Calu3 (cell line): ENCODE measurements around the gene FCRLB. TPM values are rescaled to one million over a fixed set of nuclear protein-coding genes. Genes with fewer than 3 reads are reported as not detected.

ENCODE experiments used
- BruUV-seq: library from RNA; stranded (reverse); fragments of 400-500 nt; replicated peaks from 2 replicates; lab custom pipeline; 2021; lab: Mats Ljungman, UMichigan
- CTCF ChIA-PET: fragments of 300-600 bp; sonication (Branson Sonifier 250); formaldehyde crosslinking; loops from one replicate; lab custom pipeline; 2022; ENCODE audit warnings: antibody characterized with exemption; lab: Charles Lee
- DNase-seq: peaks from one replicate; pipeline ENCODE4 v3.0.0; 2022
- H3K27ac Mint-ChIP-seq: one replicate; pipeline ENCODE4 v1.8.0; 2022; ENCODE audit warnings: mixed read lengths; ENCODE audit not compliant: unreplicated experiment
- H3K27me3 Mint-ChIP-seq: one replicate; pipeline ENCODE4 v1.8.0; 2022; ENCODE audit warnings: mixed read lengths; ENCODE audit not compliant: unreplicated experiment
- H3K36me3 Mint-ChIP-seq: one replicate; pipeline ENCODE4 v1.8.0; 2022; ENCODE audit warnings: mild to moderate bottlenecking, moderate library complexity, mixed read lengths; ENCODE audit not compliant: insufficient read depth, unreplicated experiment
- H3K4me1 Mint-ChIP-seq: one replicate; pipeline ENCODE4 v1.8.0; 2022; ENCODE audit warnings: mild to moderate bottlenecking, low read depth, mixed read lengths; ENCODE audit not compliant: unreplicated experiment
- H3K4me3 Mint-ChIP-seq: one replicate; pipeline ENCODE4 v1.8.0; 2022; ENCODE audit warnings: mild to moderate bottlenecking, low read depth, moderate library complexity, mixed read lengths; ENCODE audit not compliant: unreplicated experiment
- H3K9me3 Mint-ChIP-seq: one replicate; pipeline ENCODE4 v1.8.0; 2022; ENCODE audit warnings: low read depth, mixed read lengths; ENCODE audit not compliant: unreplicated experiment
- intact Hi-C: fragments of 100-400 bp; cut with micrococcal nuclease; formaldehyde crosslinking; loops from one replicate; pipeline ENCODE4 v1.10.0; 2022; ENCODE audit not compliant: unreplicated experiment
- total RNA-seq: library from RNA; stranded (reverse); gene quantifications from 2 replicates; pipeline ENCODE4 v1.2.3, GENCODE V29; 2022
- TF ChIP-seq, protein P1 (sequence below): fragments of 200-600 bp; IDR thresholded peaks from one replicate; pipeline ENCODE4 v1.8.0; 2022; ENCODE audit warnings: antibody characterized with exemption; ENCODE audit not compliant: unreplicated experiment

Gene FCRLB
- total RNA-seq, 1 experiment from 2014 or later: 1.9 TPM

DNA sequence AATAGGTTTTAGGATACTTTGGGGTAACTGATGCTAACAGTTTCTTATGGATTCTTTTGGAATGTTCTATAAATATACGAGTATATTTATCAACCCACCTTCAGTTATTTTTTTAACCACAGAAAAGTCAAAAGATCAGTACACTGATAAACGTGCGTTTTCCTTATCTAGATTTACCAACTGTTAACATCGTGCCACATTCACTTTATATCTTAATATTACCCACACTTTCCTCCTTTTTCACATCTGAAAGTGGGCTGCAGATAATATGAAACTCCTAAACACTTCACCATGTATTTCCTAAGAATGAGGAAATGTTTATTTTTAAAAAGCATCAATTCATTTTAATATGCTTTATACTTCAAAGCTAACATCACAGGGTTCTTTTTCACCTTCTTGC, 52.4 kb downstream of the FCRLB start:
- Mint-ChIP-seq H3K27me3 (no peaks in the 10 kb centered on the region), H3K4me1 (no peaks in the 10 kb centered on the region), H3K4me3 (no peak overlapping the region), H3K36me3 (no peaks in the 10 kb centered on the region), H3K27ac (no peak overlapping the region), H3K9me3 (no peaks in the 10 kb centered on the region)
- TF ChIP-seq, protein P1, sequence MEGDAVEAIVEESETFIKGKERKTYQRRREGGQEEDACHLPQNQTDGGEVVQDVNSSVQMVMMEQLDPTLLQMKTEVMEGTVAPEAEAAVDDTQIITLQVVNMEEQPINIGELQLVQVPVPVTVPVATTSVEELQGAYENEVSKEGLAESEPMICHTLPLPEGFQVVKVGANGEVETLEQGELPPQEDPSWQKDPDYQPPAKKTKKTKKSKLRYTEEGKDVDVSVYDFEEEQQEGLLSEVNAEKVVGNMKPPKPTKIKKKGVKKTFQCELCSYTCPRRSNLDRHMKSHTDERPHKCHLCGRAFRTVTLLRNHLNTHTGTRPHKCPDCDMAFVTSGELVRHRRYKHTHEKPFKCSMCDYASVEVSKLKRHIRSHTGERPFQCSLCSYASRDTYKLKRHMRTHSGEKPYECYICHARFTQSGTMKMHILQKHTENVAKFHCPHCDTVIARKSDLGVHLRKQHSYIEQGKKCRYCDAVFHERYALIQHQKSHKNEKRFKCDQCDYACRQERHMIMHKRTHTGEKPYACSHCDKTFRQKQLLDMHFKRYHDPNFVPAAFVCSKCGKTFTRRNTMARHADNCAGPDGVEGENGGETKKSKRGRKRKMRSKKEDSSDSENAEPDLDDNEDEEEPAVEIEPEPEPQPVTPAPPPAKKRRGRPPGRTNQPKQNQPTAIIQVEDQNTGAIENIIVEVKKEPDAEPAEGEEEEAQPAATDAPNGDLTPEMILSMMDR: no peak
- DNase-seq: no peak
- intact Hi-C loops: no loop called here
- BruUV-seq: no TSS peak
- CTCF ChIA-PET: no interaction called here

DNA sequence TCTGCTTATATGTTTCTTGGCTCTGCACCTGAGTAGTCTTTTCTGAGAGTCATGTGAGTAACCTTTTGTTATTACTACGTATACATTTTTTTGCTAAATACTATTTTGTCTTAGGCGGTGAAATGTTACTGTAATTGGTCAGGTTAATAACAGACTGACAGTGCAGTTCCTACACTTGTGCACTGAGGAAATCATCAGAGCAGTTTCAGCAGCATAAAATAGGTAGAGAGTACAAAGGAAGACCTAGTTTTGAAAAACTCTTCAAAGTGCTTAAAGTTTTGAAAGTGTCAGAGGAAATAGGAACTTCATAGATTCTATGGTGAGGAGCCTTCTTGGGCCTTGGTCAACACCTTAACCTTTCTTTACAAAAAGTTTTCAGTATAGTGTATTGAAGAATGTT, 55.9 kb downstream of the FCRLB start:
- no peak overlapping the region for H3K4me3 Mint-ChIP-seq
- H3K4me1 Mint-ChIP-seq: peaks cover 8% of the 10 kb centered on the region
- no peaks in the 10 kb centered on the region for H3K36me3 Mint-ChIP-seq
- TF ChIP-seq, protein P1: no peak
- CTCF ChIA-PET: no interaction called here
- H3K9me3 Mint-ChIP-seq: no peaks in the 10 kb centered on the region
- no peak for DNase-seq
- no peaks in the 10 kb centered on the region for H3K27me3 Mint-ChIP-seq
- intact Hi-C loops: no loop called here
- no peak overlapping the region for H3K27ac Mint-ChIP-seq
- BruUV-seq: no TSS peak

Other genes with a start within 250 kb of the FCRLB start
- gene FCGR2A, start 216.1 kb upstream of the FCRLB start, total RNA-seq: not detected in 2 replicates
- gene HSPA6, start 197.0 kb upstream of the FCRLB start, total RNA-seq: 1.3 and 1.9 TPM in 2 replicates
- gene FCGR3A, start 171.7 kb upstream of the FCRLB start, total RNA-seq: not detected in 2 replicates
- not detected in 2 replicates for gene FCGR3B, start 90.4 kb upstream of the FCRLB start, total RNA-seq
- gene FCGR2B, start 58.4 kb upstream of the FCRLB start, total RNA-seq: not detected in 2 replicates
- not detected in 2 replicates for gene FCRLA, start 14.3 kb upstream of the FCRLB start, total RNA-seq
- gene DUSP12, start 28.2 kb downstream of the FCRLB start, total RNA-seq: 34.4 and 38.3 TPM in 2 replicates
- gene ATF6, start 44.8 kb downstream of the FCRLB start, total RNA-seq: 35.3 and 36.5 TPM in 2 replicates